Stimulated activated CD4-positive, alpha-beta T cell treated with anti-CD3 and anti-CD28 coated beads, TNF-alpha, amount 100 ng/mL, for 24 hours (primary cell): ENCODE results near the gene SLC34A2.
"Not testable (repeated sequence)": the region's sequence is repeated elsewhere in the genome, so short reads cannot be mapped to it uniquely, and the experiment has no call there.

Experiments
- DNase-seq, 3 experiments: peaks; one replicate each; pipeline ENCODE4 v3.0.0-alpha.2; 2020; ENCODE audit warnings: low read depth in 3 of 3

The SLC34A2 gene

DNA sequence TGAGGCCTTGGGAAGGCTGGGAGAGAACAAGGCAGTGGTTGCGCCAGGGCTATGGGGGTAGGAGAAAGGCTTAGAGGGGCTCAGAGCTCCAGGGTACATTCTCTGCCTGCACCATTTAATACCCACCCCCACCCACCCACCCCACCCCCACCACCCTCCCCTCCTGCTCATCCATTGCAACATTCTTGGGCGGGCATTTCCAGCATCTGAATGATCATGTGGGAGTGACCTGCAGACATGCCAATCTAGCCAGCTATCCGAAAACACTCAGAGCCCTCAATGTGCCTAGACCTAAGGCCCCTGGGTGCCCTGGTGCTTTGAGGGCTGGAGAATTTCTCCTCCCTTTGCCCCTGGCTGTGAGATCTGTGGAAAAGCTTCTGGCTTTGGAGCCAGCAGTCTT, 3.1 kb downstream of the SLC34A2 start:
- DNase-seq, result no peak

DNA sequence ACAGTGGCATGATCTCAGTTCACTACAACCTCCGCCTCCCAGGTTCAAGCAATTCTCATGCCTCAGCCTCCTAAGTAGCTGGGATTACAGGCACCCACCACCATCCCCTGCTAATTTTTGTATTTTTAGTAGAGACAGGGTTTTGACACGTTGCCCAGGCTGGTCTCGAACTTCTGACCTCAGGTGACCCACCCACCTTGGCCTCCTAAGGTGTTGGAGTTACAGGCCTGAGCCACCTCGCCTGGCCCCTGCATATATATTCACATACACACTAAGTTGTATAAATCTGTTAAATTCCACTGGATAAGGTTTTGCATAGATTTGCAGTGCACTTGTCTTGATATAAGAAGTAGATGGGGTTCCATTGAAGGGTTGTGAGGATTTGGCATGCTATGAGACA, 5.8 kb downstream of the SLC34A2 start:
- DNase-seq, result not testable (repeated sequence)

DNA sequence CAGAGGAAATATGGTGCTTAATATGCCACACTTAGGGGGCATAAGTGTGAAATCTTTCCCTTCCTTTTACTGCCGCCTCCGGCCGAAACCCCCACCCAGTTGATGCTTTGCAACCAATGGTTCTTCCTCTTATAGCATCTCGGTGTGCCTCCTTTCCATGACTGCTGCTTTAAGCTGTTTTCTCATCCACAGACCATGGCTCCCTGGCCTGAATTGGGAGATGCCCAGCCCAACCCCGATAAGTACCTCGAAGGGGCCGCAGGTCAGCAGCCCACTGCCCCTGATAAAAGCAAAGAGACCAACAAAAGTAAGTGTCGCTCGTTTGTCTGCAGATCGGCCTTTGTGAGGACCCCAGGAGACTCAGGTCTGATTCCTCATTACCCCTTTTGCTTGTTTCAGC, 6.7 kb downstream of the SLC34A2 start:
- DNase-seq, result no peak

DNA sequence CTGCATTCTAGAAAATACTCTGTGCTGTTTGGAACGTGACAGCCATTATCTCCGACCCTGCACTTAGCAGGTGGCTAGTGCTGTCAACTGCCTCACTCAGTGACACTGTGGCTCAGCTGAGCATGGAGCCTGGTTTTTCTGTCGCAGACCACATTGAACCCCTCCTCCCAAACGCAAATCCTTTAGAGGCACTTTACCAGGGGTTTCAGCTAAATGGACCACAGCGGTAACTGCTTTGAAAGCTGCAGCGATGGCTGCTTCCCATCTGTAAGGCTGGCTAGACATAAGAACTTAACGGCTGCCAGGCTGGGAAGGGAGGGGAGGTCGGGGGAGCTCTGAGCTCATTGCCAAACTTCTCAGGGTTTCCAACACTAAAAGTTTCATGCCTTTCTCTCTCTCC, 8.1 kb downstream of the SLC34A2 start:
- DNase-seq, result no peak

DNA sequence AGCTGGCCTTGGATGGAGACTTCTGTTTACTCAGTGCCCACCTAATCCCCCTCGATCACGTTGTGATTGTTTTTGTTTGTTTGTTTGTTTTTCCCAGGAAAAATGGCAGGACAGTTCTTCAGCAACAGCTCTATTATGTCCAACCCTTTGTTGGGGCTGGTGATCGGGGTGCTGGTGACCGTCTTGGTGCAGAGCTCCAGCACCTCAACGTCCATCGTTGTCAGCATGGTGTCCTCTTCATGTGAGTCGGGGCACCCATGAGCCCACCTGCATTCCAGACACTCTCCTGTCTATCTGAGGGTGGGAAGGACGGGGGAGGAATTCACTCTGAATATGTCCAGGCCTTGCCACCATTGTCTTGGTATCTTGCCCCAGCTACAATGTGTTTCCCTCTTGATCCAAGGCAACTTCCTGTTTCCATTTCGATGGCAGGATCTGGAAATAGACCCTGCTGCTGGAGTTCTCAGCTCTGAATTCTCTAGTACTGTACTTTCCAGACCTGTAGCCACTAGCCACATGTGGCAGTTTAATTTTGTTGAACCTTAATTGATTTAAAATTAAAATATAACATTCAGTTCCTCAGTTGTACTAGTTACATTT, 10.5 kb downstream of the SLC34A2 start:
- no peak for DNase-seq

DNA sequence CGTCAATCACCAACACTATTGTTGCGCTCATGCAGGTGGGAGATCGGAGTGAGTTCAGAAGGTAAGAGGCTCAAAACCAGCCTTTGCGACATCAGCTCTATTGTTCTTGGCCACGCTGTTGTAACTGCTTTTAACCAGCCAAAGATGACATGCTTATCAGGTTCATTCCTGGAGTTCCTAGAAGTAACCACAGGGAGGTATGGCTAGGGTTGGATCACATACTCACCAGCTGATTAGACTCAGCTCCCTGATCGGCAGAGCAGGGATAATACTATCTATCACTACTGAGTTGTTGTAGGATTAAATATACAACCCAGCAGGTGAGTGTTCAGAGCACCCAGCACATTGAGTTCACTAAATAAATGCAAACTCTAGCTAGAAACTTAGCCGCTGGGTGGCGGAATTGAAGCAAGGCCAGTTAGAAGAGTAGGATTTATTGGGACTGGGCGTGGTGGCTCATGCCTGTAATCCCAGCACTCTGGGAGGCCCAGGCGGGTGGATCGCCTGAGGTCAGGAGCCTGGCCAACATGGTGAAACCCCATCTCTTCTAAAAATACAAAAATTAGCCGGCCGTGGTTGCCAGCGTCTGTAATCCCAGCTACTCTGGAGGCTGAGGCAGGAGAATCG, 12.4 kb downstream of the SLC34A2 start:
- DNase-seq, result no peak

DNA sequence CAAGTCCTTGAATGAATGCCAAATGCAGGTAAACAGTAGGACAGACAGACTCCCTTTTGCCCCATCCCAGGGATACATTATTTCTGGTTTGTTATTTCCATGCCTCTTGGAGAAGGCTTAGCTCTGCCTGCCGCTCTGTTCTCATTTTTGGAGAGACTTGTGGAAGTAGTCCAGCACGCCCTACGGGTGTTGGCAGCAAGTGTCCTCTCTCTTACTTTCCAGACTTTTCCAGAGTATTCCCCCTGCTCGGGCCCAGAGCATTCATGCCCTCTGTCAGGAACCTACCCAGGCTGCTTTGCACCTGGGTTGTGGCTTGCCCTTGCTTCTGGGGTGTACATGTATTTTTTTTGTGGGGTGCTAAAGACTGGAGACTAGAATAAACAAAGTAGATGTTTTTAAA, 15.3 kb downstream of the SLC34A2 start:
- DNase-seq, result no peak

DNA sequence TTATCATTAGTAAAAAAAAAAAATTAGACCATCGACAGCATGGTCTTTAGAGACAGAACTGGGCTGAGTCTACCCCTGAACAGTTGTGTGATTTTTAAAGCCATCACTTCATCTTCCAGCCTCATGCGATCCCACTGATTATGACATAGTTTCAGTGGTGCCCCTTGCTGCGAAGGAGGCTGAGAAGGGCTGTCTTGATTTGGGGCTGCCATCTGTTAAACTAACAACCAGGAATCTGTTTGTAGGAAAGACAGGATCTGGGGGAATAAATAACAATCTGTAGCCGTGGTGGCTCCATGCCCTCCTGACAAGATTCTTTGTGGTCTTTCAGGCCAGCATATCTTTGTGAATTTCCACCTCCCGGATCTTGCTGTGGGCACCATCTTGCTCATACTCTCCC, 17.1 kb downstream of the SLC34A2 start:
- no peak for DNase-seq

DNA sequence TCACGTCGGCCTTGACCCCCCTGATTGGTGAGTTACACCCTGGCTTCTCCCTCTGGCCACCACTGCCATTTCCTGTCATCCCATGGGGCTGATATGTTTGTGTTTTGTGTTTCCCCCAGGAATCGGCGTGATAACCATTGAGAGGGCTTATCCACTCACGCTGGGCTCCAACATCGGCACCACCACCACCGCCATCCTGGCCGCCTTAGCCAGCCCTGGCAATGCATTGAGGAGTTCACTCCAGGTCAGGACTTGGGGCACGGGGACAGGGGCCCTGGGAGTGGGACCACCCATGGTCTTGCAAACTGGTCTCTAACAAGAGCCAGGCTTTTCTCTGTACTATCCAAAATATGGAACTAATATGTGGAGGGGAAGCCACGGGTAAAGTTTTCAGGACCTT, 18.7 kb downstream of the SLC34A2 start:
- DNase-seq, result no peak

DNA sequence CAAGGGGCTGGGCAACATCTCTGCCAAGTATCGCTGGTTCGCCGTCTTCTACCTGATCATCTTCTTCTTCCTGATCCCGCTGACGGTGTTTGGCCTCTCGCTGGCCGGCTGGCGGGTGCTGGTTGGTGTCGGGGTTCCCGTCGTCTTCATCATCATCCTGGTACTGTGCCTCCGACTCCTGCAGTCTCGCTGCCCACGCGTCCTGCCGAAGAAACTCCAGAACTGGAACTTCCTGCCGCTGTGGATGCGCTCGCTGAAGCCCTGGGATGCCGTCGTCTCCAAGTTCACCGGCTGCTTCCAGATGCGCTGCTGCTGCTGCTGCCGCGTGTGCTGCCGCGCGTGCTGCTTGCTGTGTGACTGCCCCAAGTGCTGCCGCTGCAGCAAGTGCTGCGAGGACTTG, 20.6 kb downstream of the SLC34A2 start:
- DNase-seq, result no peak

DNA sequence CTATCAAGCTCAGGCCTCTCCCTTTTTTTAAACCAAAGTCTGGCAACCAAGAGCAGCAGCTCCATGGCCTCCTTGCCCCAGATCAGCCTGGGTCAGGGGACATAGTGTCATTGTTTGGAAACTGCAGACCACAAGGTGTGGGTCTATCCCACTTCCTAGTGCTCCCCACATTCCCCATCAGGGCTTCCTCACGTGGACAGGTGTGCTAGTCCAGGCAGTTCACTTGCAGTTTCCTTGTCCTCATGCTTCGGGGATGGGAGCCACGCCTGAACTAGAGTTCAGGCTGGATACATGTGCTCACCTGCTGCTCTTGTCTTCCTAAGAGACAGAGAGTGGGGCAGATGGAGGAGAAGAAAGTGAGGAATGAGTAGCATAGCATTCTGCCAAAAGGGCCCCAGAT, 21.5 kb downstream of the SLC34A2 start:
- no peak for DNase-seq

DNA sequence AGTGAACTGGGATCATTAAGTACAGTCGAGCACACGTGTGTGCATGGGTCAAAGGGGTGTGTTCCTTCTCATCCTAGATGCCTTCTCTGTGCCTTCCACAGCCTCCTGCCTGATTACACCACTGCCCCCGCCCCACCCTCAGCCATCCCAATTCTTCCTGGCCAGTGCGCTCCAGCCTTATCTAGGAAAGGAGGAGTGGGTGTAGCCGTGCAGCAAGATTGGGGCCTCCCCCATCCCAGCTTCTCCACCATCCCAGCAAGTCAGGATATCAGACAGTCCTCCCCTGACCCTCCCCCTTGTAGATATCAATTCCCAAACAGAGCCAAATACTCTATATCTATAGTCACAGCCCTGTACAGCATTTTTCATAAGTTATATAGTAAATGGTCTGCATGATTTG, 22.3 kb downstream of the SLC34A2 start:
- DNase-seq, result no peak

DNA sequence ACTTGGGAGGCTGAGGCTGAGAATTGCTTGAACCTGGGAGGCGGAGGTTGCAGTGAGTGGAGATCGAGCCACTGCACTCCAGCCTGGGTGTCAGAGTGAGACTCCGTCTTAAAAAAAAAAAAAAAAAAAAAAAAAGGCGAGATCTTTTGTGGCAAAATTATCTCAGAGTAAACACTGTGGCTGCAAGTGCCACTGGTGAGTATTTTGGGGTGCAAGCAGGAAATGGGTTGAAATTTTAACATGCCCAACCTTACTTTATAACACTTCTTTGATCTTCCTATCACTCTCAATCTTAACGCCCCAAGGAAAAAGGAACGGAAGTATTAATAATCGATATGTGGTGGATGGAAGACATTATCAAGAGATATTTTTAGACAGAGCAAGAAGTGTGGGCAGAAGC, 32.1 kb downstream of the SLC34A2 start:
- no peak for DNase-seq

DNA sequence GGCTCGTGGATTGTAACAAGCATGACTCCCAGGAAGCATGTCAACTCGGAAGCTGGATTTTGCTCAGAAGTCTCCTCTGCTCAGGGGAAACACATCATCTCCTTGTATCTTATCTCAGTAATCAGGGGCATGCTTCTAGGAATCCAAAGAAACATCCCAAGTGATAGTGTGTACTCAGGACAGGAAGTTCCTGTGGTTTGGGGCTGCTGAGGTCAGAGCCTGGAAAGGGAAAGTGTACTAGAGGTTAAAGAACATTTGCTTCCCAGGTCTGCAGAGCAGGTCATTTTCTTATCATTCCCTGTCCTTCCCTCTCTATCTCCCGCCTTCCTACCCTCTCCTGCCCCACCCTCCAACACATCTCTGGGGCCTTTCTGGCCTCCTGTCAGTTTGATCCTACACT, 38.8 kb downstream of the SLC34A2 start:
- DNase-seq, result no peak

DNA sequence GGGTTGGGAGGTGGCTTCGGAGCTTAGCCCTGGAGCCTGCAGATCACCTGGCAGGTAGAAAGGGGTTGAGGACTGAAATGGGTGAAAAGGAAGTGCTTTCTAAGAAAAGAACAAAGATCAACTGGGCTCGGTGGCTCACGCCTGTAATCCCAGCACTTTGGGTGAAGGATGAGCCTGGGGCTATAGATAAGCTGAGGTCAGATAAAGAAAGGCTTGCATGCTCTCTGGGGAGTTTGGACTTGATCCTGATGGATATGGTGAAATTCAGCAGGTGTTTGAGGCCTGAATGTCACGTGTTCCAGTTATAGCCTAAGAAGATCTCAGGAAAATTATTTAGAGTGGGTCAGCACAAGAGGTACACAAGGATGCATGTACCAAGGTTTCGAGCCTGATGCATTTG, 40.8 kb downstream of the SLC34A2 start:
- no peak for DNase-seq

DNA sequence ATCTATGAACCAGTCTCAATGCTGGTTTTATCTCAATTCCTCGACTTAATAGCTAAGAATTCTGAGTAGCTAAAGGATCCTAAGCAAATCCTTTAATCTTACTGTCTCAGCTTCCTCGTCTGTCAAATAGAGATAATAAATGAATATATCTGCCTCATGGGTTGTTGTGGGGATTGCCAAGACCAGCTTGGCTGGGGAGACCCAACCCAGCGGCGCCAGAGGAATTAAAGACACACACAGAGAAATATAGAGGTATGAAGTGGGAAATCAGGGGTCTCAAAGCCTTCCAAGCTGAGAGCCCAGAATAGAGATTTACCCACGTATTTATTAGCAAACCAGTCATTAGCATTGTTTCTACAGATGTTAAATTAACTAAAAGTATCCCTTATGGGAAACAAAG, 41.9 kb downstream of the SLC34A2 start:
- DNase-seq, result no peak

DNA sequence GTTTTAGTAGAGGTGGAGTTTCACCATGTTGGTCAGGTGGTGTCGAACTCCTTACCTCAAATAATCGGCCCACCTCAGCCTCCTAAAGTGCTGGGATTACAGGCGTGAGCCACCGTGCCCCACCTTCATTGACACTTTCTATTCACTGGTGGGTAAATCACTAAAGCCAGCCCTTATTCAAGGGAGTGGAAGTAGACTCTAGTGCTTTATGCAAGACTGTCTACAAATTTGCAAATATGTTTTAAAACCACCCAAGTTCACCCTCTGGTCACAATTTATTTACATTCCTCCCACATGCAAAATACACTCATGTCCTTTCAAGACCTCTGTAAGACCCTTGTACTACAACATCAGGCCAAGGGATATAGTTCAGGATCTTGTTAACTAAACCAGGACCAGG, 45.0 kb downstream of the SLC34A2 start:
- no peak for DNase-seq

DNA sequence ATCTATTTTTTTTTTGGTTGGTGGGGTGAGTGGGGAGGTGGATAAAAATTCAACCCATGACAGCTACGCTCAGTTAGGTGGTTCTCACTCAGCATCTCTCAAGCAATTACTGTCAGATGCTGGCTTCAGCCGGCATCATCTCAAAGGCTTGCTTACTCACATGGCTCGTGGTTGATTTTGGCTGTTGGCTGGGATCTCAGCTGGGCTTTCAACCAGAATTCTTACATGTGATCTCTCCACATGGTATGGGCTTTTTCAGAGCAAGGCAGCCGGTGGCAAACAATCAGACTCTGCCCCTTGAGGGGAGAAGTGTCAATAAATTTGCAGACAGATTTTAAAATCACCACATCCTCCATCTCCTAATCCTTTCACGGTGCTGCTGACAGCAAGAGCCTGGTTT, 47.2 kb downstream of the SLC34A2 start:
- DNase-seq, result no peak

DNA sequence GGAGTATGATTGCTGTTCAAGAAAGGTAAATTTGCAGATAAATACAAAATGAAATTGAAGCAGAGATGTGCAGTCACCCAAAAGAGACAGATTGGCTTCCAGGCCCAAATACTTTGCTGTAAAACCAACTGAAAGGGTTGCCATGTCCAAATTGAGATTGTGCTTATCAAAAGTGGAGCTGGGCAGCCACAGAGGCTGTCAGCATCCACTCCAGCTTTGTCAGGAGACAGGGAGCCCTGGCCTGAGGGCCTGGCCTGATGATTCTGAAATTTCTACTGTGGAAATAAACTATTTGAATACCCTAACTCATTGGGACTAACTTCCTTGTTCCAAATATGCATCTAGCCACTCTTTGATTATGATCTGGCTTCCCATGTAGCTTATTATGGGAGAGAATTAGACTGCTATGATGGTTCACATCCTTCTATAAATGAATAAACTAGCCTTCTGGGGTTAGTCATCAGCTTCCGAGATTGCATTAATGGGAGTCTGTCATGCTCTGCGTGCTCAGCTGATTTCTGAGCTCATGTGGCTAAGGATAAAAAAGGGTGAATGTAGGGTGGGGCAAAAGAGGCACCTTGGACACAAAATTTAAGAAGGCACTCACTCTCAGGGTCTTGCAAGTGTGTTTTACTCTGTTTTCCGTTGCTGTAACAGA, 48.2 kb downstream of the SLC34A2 start:
- no peak for DNase-seq

DNA sequence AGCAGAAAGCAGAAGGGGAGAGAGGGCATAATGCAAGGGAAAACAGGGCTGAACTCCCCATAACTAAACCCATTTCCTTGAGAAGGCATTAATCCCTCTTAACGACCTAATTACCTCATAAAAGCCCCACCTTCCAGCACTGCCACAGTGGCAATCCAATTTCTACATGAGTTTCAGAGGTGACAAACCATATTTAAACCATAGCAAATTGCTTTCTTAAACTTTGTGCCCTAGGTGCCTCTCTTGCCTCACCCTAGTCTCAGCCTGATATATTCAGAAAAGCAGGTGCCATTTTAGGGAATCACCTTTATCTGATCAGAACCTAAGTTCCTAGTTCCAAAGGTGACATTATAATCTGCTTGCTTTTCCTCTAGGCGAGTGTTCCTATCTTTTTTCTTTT, 48.9 kb downstream of the SLC34A2 start:
- DNase-seq, result no peak

DNA sequence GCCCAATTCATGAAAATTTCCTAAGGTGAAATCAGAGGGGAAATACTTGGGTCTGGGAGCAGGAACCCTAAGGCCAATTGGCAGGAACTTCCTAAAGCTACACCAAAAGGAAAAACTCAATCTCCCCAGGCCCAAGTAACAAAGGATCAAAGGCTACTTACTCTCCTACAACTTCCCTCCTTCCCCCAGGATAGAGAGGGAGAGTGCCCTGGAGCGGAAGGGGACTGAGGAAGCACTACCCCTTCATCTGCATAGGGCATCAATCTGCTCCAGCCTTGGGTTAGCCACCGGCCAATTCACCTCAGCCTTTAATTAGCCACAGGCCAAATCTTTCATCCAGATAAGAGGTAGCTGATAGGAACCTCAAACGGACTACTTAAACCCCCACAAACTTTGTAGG, 55.0 kb downstream of the SLC34A2 start:
- DNase-seq, result no peak

DNA sequence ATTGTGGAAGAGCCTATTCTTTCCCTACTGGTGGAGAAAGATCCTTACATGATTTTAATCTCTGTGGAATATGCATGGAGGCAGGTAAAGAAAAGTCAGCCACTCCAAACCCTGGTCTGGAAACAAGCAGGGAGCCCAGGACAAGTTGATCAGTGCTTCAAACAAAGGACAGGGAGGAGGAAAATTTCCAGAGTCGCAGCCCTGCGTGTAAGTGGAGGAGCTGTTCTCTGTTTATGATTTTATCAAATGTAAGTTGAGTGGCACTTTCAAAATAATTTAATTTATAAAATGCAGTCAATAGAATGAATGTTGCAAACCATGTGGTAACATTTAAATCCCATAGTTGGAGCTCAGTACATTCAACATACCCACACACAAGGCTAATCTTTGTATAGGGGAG, 57.0 kb downstream of the SLC34A2 start:
- no peak for DNase-seq

DNA sequence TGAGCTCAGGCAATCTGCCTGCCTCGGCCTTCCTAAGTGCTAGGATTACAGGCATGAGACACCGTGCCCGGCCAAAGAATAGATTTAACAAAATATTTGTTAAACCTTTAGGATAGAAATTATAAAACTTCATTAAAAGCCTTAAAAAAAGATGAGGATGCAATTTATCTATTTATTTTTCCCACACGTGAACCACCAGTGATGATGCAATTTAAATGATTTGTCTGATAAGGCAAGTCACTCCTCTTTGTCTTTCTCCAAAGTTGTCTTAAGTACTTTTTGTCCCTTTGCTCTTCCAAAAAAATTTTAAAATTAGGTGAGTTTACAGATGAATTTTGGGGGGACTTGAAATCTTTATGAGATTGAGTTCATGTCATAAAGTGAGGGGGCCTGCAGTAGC, 58.2 kb downstream of the SLC34A2 start:
- no peak for DNase-seq

DNA sequence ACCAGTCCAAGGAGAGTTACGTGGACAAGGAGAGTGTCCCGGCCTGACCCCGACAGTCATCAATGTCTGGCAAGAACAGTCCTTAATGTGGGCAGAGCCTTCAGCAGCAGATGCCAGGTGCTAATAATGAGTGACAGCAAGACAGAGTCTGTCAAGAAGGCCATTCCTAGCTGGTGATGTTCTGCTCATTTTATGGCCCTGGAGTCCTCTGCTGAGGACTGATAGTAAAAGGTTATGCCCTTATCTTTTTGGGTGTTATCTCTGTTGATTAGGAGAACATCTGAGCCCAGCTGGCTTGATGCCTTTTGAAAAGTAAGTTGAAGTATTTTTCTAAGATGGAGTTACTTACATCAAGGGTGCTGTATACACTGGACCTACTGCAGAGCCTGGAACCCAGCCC, 67.3 kb downstream of the SLC34A2 start:
- no peak for DNase-seq
